BJ (cell line): ENCODE measurements around the gene BRI3BP. TPM values are rescaled to one million over a fixed set of nuclear protein-coding genes. Genes with fewer than 3 reads are reported as not detected.

Experiments
- CTCF ChIA-PET: fragments of 350-600 bp; formaldehyde crosslinking; extraction: SDS; loops from one replicate; lab custom pipeline; 2021; ENCODE audit warnings: antibody characterized with exemption, inconsistent platforms; lab: Yijun Ruan, JAX
- POLR2A ChIA-PET: fragments of 300-600 bp; sonication (Branson Sonifier 250); formaldehyde crosslinking; extraction: SDS; loops from one replicate; lab custom pipeline; 2021; ENCODE audit warnings: antibody characterized with exemption; lab: Charles Lee
- DNase-seq: peaks from one replicate; pipeline ENCODE4 v3.0.0-alpha.2; 2011; ENCODE audit warnings: low read depth
- H3K27me3 ChIP-seq: 2 replicates; pipeline ENCODE4 v1.6.0; 2011; ENCODE audit warnings: low read length; ENCODE audit not compliant: control insufficient read depth, insufficient read depth
- H3K36me3 ChIP-seq: 2 replicates; pipeline ENCODE4 v1.5.1; 2011; ENCODE audit warnings: low read length; ENCODE audit not compliant: control insufficient read depth, insufficient read depth
- H3K4me3 ChIP-seq: 2 replicates; pipeline ENCODE4 v1.5.1; 2011; ENCODE audit warnings: low read depth, mild to moderate bottlenecking, control low read depth, low read length
- polyA plus RNA-seq: library from polyadenylated mRNA; depleted of rRNA; stranded (reverse); fragments of >200 nt; gene quantifications from 2 replicates; pipeline ENCODE4 v1.2.3, GENCODE V29; 2011
- TF ChIP-seq, protein P1 (sequence below): IDR thresholded peaks from 2 replicates; pipeline ENCODE4 v1.5.1; 2011; ENCODE audit warnings: low read depth, mild to moderate bottlenecking, control low read depth, inconsistent platforms, low read length, moderate library complexity; ENCODE audit not compliant: insufficient read depth

Gene BRI3BP
- polyA plus RNA-seq, 1 experiment = 1.9 TPM

DNA sequence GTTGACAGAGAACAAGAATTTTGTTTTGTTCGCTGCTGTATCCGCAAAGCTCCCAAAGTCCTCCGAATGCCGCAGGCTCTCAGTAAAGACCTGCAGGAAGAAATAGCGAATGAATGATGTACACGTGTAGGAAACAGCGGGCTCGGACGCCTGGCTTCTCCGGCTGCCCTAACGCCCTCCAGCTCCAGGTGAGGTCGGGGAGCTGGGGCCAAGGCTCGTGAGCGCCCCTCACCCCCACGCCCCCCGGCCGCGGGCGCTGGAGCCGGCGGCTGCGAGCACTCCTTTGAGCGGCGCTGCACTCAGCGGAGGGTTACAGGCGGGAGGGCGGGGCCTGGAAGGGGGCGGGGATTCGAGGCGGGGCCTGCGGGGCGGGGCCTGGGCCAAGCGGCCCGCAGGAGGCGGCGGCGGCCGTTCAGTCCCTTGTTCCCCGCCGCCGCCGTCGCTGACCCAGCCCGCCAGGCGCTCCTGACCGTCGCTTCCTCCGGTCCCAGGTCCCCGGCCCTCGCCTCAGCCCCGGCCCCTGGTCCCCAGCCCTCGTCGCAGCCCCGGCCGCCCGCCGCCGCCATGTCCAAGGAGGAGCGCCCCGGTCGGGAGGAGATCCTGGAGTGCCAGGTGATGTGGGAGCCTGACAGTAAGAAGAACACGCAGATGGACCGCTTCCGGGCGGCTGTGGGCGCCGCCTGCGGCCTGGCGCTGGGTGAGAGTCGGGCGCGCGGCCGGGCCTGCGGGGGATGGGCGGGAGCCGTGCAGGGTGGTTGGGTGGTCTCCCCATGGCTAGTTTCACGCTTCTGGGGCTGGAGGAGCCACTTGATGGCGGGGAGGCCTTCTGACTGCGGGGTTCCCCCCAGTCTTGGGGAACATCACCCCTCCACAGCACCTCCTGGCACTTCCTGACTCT is 71.8 kb downstream of the BRI3BP start, which contains the start of gene AACS:
AACS (plus strand) TSS at position 415 of the 898 bp plus-strand sequence; CDS start at position 565, 150 bp downstream.
- Histone ChIP-seq H3K36me3 (peaks cover 1% of the 10 kb centered on the region), H3K4me3 (peak within 1 kb of the TSS; percentile 56), H3K27me3 (no peaks in the 10 kb centered on the region)
- POLR2A ChIA-PET = no interaction called here
- CTCF ChIA-PET = interaction anchor here (0.8 kb wide), 1 partner anchor 16 kb away, joined by 3 read pairs; no protein-coding TSS in a partner anchor
- DNase-seq = no peak
- TF ChIP-seq, protein P1, sequence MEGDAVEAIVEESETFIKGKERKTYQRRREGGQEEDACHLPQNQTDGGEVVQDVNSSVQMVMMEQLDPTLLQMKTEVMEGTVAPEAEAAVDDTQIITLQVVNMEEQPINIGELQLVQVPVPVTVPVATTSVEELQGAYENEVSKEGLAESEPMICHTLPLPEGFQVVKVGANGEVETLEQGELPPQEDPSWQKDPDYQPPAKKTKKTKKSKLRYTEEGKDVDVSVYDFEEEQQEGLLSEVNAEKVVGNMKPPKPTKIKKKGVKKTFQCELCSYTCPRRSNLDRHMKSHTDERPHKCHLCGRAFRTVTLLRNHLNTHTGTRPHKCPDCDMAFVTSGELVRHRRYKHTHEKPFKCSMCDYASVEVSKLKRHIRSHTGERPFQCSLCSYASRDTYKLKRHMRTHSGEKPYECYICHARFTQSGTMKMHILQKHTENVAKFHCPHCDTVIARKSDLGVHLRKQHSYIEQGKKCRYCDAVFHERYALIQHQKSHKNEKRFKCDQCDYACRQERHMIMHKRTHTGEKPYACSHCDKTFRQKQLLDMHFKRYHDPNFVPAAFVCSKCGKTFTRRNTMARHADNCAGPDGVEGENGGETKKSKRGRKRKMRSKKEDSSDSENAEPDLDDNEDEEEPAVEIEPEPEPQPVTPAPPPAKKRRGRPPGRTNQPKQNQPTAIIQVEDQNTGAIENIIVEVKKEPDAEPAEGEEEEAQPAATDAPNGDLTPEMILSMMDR = no peak

DNA sequence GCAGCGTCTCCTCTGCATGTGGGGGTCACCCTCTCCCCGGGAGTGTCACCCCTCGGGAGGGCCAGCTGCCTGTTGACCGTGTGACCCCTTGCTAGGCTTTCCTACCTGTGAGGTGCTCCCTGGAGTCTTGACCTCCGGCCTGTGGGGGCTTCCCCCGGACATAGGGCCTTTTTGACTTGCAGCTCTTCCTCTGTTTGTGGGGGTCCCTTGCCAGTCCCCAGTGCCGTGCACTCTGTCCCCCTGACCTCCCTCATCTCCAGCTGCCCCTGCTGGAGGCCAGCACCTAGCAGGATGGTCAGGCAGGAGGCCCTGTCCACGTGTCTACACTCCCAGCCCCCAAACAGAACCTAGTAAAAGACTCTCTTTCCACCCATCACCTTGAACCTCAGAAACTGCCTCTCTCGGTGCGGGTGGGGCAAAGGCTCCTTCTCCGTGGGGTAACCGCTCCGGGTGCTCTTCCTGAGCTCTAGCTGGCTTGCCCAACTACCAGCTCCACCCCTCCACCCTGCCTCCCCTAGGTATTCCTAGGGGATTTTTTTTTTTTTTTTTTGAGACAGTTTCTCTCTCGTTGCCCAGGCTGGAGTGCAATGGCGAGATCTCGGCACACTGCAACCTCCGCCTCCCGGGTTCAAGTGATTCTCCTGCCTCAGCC is 72.6 kb downstream of the BRI3BP start:
- Histone ChIP-seq H3K36me3 (peaks cover 2% of the 10 kb centered on the region), H3K27me3 (no peaks in the 10 kb centered on the region), H3K4me3 (peak overlapping the region; percentile 56)
- DNase-seq = no peak
- ChIA-PET CTCF (interaction anchor here (0.6 to 1.3 kb wide), 3 partner anchors 13 to 195 kb away, joined by 3 read pairs; no protein-coding TSS in a partner anchor), POLR2A (no interaction called here)
- TF ChIP-seq, protein P1 = no peak

DNA sequence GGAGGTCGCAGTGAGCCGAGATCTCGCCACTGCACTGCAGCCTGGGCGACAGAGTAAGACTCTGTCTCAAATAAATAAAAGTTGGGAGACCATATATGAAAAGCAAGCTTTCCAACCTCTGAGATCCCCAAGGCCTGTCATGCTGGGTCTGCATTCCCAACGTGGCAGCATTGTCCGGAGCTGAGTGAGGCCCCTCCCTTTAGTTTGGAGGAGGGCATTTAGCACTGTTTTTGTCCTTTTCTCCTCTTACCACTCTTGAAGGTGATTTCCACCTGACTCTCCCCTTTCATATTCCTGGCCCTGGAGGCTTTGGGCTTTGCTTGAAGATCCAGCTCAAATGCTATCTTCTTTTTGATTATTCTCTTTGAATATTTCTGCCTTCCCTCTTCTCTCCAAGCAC is 74.9 kb downstream of the BRI3BP start:
- ChIA-PET POLR2A (interaction anchor here (0.6 kb wide), 1 partner anchor 24 kb away, joined by 6 read pairs; no protein-coding TSS in a partner anchor), CTCF (no interaction called here)
- TF ChIP-seq, protein P1 = no peak
- H3K36me3 ChIP-seq = peaks cover 2% of the 10 kb centered on the region
- DNase-seq = no peak
- H3K4me3 ChIP-seq = no peak overlapping the region
- H3K27me3 ChIP-seq = no peaks in the 10 kb centered on the region

DNA sequence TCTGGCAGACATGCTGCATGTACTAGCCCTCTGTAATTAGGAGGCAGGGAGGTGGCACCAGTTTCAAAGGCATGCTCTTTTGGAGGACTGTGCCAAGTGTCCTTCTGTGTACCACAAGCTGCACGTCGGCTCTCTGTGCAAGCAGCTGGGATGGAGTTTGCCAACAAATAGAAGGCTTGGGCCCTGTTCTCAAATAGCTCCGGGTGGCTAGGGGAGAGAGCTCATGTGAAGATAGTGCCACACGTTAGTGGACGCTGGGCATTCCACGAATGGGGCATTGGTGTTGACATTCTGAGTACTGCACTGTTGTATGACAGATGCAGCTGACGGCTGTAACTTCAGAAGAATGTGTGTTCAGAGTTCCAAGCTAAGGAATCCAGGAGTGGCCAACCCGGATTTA is 76.2 kb downstream of the BRI3BP start:
- Histone ChIP-seq H3K36me3 (peaks cover 2% of the 10 kb centered on the region), H3K27me3 (no peaks in the 10 kb centered on the region), H3K4me3 (no peak overlapping the region)
- TF ChIP-seq, protein P1 = no peak
- CTCF ChIA-PET = interaction anchor here (0.6 to 0.9 kb wide), 2 partner anchors 9 to 163 kb away, joined by 3 read pairs; no protein-coding TSS in a partner anchor
- no peak for DNase-seq
- POLR2A ChIA-PET = no interaction called here

DNA sequence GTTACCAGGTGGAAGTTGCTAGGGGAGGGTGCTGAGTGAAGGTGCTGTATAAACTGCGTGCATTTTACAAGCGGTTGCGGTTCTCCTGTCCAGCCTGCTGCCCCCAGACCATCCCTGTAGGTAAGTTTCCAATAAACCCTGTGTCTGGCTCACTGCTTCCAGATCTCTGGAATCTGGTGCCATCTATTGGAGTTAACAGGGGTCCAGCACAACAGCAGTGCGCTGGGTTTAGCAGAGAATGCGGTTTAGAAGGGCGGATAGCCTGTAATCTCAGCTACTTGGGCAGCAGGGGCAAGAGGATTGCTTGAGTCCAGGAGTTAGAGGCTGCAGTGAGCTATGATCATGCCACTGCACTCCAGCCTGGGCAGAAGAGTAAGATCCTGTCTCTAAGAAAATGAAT is 76.7 kb downstream of the BRI3BP start:
- ChIA-PET POLR2A (no interaction called here), CTCF (no interaction called here)
- TF ChIP-seq, protein P1 = no peak
- no peak overlapping the region for H3K4me3 ChIP-seq
- H3K27me3 ChIP-seq = no peaks in the 10 kb centered on the region
- no peak for DNase-seq
- H3K36me3 ChIP-seq = peaks cover 2% of the 10 kb centered on the region
